GM19043 (cell line): ENCODE measurements around the gene DOCK9.

Experiments used
- ATAC-seq: cut with Tn5 transposase; IDR thresholded peaks from one replicate; pipeline ENCODE4 v1.9.1; 2021; ENCODE audit warnings: low read depth; ENCODE audit not compliant: unreplicated experiment

Gene DOCK9

DNA sequence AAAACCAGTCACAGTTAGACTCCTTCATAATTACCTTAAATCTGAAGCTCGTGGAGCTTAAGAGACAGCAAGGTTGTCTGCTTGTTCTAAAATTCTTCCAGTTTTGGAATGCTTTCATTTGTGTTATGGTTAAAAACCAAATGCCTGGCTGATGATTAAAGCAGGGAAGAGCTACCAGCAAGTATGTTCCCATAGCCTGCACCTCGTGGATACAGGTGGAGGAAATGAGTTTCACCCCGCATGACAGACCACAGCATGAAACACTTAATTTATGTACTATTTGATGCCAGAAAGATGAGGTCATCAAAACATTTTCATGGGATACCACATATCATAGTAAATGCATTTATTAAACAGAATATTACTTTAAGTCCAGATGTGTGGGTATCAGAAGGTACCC is 416 bp upstream of the DOCK9 start:
- no peak for ATAC-seq

DNA sequence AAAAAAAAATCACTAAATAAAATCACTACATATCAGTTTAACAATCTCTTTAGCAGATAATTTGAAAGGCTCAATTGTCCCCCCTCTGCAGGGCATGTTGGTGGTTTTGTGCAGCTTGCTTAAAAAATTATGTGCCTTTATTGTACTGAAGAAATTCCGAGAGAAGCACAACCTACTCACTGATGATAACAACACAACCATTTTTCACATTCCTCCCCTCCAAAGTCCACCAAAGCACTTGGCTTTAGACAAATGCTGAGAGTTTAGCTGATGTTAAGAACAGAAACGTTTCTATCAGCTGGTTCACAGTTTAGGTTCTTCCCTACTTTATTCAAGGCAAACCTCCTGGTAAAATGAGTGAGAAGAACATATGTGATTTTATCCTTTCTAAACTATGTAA is 923 bp downstream of the DOCK9 start:
- no peak for ATAC-seq

DNA sequence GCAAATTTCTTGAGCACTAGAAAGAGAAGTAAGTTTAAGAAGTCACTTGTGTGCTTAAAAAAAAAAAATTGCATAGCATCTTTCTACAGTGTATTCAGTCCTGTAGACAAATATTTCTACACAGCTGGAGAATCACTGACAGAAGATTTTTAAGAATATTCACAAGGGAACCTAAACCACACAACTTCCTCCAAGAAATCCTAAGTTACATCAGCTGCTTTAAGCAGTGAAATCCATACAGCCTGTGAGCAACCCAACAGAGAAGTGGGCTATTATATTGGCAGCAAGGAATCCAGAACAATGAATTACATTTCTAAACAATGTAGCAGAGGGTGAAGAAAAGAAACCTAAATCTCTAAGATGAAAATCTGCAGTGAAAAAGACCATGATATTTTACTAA is 1.5 kb downstream of the DOCK9 start:
- no peak for ATAC-seq

DNA sequence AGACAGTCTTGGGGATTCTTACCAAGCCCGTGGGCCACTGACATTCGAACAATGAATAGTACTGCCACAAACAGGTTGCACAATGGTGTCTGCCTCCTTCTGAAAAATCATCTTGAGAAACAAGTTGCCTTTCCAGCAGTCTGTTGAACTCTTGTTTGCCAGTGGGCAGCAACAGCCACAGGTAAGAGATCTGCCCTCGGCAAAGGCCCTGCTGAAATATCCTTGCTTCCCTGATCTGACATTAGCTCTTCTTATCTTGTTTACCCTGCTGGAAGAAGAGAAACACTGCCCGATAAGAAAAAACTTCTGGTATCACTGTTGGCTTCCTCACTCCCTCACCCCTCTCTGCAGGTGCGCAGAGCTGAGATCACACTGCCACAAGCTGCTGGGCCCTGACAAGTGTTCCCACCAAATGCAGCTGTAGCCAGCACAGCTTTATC is 2.0 kb downstream of the DOCK9 start:
- ATAC-seq = no peak

DNA sequence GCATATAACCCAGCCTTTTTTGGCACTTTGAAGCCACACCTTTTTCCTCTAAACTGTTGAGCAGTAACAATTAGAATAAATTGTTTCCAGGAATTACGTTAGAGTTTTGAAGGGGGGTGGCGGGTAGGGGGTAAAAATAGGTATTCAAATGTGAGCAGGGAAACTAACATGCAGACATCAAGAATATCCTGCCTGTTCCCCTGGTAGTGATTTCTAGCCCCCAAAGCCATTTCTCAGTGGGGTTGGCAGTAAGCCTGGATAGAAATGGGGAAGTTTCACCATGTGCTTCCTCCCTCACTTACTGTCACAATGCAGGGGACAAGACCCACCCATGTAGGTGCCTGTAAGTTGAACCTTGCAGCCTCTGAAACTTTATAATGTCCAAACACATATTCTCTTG is 3.8 kb downstream of the DOCK9 start:
- ATAC-seq = no peak

DNA sequence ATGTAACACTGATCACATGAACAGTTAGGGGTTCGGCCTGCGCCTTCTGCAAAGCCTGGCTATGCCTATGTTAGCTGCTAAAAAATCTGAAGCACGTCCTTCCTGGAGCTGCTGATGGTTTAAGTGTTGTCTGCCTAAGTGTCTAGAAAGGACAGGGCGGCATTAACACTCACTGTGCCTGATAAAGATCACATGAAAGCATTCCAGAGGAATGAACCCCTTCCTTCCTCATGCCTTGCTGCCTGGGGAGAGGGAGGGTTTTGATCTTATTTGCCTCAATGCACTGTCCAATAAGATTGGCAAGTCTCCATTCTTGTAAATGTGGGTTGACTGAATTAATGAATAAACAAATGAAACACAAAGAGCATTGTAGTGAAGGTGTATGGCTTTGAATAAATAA is 5.2 kb downstream of the DOCK9 start:
- ATAC-seq = no peak

DNA sequence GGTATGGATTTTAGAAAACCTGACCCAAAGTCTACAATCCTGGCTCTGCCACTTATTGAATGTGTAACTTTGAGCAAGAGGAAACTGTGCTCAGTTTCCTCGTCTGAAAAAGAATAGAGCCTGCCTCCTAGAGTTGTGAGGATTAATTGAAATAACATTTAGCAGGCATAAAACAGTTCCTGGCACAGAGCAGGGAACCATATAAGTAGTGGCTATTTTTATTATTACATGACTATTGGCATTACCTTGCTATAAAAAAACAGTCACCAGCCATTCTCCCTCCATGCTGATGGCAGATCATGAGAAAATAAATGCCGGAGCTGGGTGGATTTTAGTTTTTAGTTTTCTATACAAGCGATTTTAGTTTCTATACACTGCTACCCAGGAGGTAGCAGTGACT is 5.8 kb downstream of the DOCK9 start:
- ATAC-seq = no peak

DNA sequence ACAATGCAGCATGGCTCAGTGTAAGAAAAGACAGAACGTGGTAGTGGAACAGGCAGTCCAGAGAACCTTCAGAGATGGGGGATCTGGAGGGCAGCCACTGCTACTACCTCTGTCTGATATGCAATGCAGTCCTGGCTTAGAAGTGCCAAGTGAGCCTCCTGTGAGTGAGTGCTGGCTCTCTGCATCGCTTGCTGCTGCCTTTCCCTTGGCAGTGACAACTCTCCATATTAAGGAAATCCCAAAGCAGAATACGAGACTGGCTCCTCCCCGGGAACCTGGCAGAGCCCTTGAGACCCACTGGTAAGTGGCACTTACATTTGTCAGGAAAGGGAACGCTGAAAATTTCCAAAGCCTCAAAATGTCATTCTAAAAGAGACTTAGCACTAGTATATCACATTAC is 7.5 kb downstream of the DOCK9 start:
- ATAC-seq = no peak

DNA sequence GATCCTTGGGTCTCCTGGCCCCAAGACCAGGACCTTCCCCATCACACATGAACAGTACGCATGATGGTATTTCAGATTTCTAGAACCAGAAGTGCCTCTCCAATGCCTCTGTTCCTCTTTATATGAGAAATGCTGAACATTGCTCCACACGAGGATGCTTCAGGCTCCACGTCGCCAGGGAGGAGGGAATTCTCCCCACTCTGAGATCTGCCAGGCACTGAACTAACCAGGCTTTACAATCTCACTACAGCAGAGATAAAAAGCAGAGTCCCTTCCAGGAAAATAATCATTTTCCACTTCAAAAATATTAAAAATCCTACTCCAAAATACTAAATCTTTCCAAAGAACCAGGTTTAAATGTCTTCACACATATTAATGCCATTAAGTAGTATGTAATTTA is 10.4 kb downstream of the DOCK9 start:
- no peak for ATAC-seq

DNA sequence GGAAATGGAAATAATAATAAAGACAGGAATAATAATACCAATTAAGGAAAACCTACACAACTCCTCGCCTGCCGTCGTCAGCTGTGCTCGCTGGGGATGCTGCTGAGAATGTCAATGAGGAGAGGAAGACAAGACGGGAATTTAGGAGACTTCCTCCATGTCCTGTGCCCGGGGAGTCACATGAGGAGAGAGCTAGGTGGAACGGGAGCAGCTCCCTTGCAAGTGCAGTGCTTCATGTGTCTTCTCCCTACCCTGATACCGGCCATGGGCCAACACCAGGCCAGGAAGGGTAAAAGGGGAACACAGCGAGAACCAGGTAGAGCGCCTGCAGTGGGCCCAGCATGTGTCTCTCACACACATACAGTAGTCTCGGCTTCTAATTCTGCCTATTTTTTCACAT is 11.8 kb downstream of the DOCK9 start:
- ATAC-seq = no peak

DNA sequence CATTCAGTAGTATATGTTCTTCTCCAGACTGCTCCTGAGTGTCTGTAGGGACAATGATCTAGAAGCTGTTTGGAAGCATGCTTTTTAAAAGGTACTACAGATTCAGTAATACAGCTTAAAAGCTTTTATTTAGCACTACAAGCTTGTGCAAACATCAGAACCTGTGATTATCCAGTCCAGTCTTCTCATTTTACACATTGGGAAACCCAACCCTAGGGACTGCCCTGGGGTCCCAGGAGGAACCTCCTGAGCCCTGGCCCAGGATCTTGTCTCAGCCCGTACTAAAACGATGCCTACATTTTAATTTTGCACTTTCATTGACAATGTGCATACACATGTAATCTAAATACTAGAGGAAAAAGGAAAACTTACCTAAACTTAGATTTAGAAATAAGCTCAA is 12.5 kb downstream of the DOCK9 start:
- ATAC-seq = no peak

DNA sequence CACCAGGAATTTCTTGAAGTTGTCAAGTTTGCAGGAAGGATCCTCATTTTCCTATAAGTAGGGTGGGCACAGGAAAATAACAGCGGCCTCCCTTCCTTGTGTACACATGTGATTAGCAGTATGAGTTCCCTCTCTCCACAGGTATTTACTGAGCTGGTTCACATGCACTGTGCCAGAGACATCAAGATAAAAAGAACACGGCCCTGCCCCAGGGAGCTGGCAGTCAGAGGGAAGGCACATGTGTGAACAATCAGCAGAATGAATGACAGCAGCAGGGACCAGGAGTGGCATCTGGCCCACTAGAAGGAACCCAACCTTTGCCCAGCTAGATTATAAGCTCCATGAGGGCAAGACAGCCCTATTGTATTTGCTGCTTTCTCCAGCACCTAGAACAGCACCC is 13.9 kb downstream of the DOCK9 start:
- no peak for ATAC-seq

DNA sequence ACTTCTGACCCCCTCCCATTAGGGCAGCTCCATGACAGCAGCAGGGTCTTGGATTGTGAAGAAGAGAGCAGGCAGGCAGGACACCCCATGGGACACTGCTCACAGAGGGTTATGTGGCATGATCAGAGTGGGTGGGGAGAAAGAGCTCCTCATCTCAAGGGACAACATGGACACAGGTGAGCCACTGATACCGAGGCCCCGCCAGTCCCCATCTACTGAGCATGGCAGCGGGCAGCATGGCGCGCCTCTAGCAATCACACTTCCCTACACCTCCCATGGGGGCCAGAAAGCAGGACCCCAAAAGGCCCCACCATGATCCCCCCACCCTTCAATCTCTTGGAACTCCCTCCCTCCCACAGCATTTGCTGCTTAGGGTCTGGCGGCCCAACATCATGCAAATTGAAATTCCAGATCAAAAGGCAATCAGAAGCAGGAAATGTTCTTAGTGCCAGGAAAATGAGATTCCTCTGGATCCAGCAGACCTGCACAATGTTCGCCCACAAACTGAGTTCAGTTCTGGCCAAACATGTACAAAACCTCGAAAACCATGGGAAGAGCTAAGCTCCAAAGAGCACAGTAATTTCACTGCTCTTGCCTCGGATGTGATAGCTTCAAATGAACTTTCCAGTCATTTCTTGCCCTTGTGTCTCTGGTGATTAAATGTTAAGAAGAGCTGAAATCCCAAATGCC is 14.8 kb downstream of the DOCK9 start:
- ATAC-seq = no peak

DNA sequence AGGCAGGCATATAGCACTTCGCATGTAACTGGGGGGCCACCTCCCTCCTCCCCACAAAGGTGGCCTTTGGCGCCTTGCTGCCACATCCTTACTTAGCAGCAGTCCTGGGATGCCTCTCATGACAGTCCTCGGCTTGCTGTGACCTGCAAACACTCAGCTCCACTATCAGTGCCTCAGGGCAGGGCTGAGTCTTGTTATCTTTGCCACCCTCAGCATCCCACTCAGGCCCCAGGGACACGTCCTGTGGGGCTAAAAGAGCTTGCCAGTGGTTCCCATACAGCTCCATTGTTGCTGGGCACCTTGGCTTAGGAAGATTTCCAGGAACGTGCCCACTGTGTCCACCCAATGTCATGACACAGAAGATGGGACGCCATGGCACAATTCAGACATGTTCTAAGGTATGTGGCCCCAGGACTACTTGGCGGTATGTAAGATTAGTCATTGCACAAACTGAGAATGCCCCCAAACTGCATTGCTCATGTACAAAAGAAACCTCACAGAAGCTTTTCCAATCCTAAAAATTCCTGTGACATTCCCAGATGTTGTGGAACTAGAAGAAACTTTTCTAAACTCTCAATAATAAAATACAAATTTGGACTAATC is 16.3 kb downstream of the DOCK9 start:
- no peak for ATAC-seq

DNA sequence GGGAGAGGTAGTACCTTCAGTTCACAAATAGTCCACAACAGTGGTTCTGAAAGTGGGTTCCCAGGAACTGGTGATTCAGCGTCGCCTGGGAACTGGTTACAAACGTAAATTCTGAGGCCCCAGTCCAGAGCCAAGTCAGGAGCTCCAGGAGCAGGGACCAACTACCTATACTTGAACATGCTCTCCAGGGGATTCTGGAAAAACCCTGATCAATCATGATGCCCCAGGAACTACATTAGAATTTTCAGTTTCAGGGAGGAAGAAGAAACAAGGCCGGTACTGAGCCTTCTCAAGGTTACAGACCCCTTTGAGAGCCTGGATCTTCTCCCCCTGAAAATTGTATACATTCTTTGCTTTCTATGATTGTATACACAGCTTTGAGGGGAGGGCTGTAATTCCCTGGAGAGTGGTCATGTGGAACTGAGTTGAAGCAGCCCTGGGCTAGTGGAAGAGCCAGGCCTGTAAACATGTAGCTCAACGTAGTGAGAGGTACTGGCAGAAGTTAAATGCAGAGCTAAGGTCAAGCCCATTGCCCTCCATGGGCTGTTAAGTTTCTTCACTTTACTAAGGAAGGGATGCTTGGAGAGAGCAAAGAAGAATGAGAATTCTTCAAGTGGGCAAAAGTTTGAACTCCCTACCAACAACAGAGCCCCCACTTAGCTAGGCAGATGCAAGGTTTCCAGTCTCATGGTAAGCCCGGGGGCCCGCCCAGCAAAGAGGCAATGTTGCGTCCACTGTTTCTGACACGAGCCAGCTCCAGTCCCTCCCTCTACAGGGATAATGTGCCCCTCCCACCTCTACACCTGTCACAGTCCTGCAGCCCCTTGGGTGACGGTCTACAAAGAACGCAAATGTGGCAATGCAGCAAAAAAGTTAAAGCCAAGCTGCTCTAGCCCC is 17.0 kb downstream of the DOCK9 start:
- ATAC-seq = no peak

DNA sequence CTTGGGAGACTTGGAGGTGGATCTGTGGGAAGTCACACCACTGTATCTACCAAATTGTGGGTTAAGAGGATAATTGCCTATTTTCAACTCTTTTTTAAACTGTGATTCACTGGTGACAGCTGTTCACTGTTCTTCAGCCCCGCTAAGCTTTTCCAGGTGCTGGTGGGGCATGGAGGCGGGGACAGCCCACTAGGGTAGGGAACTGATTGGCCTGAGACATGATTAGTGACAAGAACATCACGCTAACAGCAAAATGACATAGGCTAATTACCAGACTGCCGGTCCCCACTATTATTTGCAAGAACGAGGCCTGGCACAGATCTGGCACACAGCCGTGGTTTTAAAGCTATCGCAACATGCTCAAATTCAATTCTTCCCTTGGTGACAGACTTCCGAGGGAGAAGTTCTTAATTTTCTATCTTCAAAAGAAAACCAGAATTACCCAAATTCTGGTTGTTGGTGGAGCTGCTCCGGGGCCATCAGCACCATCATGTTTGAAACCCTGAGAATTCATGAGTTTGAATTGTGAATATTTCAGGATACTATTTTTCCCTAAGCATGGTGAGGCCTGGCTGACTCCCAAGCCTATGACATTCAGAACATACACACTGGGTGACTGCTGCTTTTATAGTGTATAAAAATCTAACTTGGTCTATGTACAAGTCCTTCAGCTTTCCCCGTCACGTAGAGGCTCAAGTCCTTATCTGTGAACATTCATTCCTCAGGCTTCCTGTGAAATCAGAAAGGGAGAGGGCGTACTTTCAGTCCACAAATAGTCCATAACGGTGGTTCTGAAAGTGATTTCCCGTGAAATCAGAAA is 17.9 kb downstream of the DOCK9 start:
- no peak for ATAC-seq

DNA sequence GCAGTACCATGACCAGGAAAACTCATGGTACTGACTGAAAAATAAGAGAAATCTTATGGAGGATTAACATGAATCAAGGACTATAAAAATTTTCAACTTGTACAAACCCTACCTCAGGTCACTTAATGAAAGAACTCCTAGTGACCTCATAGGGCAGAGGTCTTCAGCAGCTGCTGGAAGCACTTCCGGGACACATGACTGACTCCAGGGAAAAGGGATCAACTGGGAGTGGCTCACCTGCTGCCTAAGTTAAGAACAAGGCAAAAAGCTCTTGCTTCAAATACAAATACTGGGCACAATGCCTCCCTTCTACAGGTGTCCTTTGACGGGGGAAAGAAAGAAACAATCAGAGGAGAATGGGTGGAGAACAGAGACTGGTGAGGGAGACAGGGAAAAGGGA is 18.6 kb downstream of the DOCK9 start:
- no peak for ATAC-seq

DNA sequence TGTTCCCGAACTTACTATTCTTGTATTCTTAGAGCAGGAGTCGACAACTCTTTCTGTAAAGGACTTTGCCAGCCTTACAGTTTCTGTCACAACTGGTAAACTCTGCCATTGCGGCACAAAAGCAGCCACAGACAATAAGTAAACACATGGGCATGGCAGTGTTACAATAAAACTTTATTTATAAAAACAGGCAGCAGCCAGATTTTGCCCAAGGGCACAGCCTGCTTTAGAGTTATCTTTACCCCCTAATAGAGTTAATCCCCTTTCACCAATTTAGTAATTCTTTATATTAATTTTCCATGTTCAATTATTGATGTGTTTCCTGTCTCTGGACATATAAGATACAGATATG is 19.4 kb downstream of the DOCK9 start:
- no peak for ATAC-seq

DNA sequence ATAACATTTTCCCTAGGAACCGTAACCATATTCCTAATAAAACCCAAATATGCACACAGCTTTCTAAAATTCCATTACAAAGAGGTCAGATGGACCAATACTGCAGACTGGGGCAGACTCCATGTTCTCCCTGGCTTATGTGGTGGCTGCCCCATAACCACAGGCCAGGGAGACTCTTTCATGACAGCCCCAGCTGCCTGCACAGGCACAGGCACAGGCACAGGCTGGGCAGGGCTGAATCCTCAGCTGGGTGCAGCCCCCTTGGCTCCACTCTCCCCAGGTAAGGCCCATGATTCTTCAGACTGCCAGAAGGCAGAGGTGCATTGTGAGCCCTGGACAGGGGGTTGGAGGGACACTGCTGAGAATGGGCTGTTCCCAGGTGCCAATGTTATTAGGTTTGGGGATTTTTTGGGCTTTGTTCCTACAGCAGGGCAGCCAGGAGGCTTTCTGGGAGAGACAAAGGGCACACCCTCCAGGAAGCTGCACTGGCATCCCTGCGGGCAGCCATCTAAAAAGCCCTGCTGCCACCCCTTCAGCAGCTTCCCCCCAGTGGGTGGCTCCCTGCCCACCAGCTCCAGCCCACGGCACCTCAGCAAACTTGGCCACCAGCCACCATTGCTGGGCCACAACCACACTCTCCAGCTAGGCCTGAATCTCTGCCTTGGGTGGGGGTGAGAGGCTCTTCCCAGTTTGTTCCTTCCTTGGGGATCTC is 20.0 kb downstream of the DOCK9 start:
- no peak for ATAC-seq

DNA sequence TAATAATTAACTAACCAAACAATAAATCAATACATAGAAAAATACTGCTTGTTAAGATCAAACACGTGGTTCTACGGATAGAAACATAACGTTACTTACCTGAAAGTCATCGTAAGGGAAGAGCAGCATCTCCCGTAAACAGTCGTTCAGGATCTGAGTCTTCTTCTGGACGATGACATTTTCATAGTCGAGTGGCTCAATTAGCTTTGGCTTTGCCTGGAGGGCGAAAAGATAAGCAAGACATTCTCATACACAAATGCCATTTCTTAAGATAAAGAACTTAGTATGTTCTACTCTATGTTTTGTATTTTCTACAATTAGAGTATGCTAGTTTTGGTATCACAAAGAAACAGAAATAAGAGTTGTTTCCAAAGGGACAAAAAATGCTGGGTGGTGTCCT is 22.5 kb downstream of the DOCK9 start:
- ATAC-seq = no peak
